Placental epithelial cell (primary cell): ENCODE measurements around the gene PSME3. TPM values are rescaled to one million over a fixed set of nuclear protein-coding genes. Genes with fewer than 3 reads are reported as not detected.

Source experiments
- small RNA-seq: library from RNA; depleted of rRNA; stranded (forward); fragments of <200 nt; gene quantifications from one replicate; pipeline ENCODE3, GENCODE V24; 2012
- total RNA-seq: library from RNA; depleted of rRNA; stranded (reverse); fragments of >200 nt; gene quantifications from 2 replicates; pipeline ENCODE4 v1.2.3, GENCODE V29; 2012

The PSME3 gene, protein sequence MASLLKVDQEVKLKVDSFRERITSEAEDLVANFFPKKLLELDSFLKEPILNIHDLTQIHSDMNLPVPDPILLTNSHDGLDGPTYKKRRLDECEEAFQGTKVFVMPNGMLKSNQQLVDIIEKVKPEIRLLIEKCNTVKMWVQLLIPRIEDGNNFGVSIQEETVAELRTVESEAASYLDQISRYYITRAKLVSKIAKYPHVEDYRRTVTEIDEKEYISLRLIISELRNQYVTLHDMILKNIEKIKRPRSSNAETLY
- 67.5 and 83.7 TPM in 2 replicates for total RNA-seq

DNA sequence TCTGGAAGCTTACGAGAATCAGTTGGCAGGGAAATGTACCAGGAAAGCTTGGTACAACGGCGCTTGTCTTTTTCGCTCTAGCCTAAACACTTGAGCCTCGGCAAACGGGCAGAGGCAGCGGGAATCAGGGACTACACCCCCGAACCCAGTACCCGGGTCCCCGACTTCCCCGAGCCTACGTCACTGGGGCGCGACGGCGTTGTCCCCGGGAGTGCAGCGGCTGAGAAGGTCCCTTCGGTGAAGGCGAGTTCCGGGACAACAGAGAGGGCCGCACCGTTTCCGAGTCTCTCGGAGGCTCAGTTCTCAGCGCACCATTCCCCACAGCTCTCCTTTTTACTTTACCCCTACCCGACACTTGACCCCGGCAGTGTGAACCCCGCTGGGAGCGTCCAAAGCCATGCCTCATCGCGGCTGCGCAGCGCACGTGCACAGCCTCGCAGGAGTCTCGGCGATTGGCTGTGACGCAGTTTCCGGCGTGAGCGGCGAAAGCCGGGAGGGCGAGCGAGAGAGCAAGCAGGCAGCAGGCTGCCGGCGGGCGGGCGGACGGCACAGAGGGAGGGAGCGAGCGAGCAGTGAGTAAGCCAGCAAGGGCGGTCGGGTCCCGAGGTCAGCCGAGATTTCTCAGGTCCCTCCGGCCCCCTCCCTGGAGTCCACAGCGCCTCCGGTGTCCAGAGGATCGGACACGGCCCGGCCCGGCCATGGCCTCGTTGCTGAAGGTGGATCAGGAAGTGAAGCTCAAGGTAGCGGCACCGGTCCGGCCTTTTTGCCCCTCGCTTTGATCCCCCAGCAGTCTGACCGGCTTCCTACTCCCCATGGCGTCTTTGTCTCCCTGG, at the start of gene PSME3:
PSME3 (plus strand) TSS at position 464 of the 833 bp plus-strand sequence; CDS start at position 699, 235 bp downstream.

DNA sequence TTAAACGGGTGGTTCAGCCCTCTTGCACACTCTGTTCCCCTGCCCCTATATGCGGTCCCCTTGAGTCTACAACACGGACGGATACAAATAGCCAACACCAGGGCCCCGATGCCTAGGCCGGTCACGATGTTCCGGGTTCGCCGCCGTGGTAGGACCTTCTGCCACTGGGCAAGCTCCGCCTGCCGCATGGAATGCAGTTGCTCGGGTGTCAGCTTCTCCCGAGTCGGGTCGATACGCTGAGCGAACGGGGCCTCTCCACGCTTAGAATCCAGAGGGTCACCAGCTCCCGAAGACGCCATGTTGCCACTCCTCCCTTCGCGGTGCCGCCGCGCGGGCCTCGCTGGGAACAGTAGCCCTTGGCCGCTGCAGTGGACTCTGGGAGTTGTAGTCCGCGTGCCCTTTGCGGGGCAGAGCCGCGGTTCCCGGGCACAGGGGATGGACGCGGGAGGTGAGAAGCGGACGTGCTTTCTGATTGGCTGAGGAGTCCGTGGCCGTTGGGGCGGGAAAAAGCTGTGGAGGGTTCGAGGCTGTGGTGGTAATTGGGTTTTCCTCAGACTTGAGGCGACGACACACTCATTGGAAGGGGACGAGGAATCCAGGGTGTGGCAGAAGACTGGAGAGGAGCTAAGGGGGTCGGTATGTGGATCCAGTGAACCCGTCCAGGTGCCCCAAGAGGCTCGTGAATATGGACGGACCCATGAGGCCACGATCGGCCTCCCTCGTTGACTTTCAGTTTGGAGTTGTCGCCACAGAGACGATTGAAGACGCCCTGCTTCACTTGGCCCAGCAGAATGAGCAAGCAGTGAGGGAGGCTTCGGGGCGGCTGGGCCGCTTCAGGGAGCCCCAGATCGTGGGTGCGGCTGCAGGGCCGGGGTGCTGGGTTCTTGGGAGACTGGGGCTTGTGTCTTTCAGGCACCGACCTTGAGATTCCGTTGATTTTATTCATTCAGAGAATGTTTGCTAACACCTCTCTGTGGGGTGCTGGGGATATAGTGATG, 34.5 kb upstream of the PSME3 start, which contains the start of the genes CNTD1 and COA3:
CNTD1 (plus strand) TSS at position 479 of the 998 bp plus-strand sequence; CDS start at position 686, 207 bp downstream.
COA3 (minus strand) TSS at position 322 of the 998 bp plus-strand sequence; CDS start at position 299, 23 bp downstream.

DNA sequence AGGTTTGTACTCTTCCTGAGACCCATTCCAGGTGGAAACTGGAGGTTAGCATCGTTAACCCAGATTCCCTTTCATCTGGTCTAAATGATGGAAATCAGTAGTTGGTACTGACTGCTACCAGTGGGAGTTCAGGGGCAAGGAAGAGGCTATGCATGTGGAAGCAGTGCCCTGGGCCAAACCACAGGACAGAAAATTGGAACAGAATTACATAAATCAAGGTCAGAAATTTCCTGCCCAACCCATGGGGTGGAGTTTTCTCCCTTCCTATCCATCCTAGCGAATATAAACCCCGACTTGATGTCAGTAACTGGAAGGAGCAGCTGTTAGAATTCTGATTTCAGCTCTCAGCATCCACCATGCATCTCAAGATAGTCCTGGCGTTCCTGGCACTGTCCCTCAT, 11.1 kb downstream of the PSME3 start, which contains the start of gene AOC2:
AOC2 (plus strand) TSS at position 310 of the 400 bp plus-strand sequence; CDS start at position 357, 47 bp downstream.

DNA sequence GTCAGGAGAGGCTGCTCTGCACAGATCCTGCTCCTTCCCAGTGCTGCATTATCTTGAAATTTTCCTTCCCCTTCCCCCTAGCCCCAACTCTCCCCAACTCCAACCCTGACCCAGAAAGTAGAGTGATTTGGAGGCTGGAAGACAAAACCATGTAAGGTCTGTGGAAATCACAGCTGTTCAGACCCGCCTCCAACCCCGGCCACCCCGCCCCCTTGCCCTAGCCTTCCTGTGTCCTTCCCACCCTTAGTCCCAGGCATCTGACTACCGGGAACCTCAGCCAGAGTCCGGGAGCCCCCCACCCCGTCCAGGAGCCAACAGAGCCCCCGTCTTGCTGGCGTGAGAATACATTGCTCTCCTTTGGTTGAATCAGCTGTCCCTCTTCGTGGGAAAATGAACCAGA, 17.8 kb downstream of the PSME3 start, which contains the start of gene AOC3:
AOC3 (plus strand) TSS at position 246 of the 400 bp plus-strand sequence; CDS start at position 391, 145 bp downstream.

Small RNA genes lying within 50 kb of the gene (small RNA-seq; reads per million reads assigned to genes)
- gene MIR6781: not detected
- not detected for gene RNU6-287P

Other genes starting within 250 kb of the PSME3 start
- gene RETREG3, start 224.0 kb upstream of the PSME3 start, total RNA-seq: 79.7 and 106 TPM in 2 replicates
- gene TUBG1, start 223.7 kb upstream of the PSME3 start, total RNA-seq: 12.6 and 40.2 TPM in 2 replicates
- 13.0 and 15.7 TPM in 2 replicates for gene TUBG2, start 174.1 kb upstream of the PSME3 start, total RNA-seq
- 18.1 and 29.1 TPM in 2 replicates for gene PLEKHH3, start 156.4 kb upstream of the PSME3 start, total RNA-seq
- 0.54 and 0.79 TPM in 2 replicates for gene CCR10, start 151.6 kb upstream of the PSME3 start, total RNA-seq
- 0.87 and 3.1 TPM in 2 replicates for gene CNTNAP1, start 150.9 kb upstream of the PSME3 start, total RNA-seq
- 11.4 and 16.9 TPM in 2 replicates for gene EZH1, start 88.4 kb upstream of the PSME3 start, total RNA-seq
- gene RAMP2, start 72.2 kb upstream of the PSME3 start, total RNA-seq: 0.79 TPM in 1 of 2 replicates, not detected in the other
- gene VPS25, start 59.9 kb upstream of the PSME3 start, total RNA-seq: 58.5 and 77.0 TPM in 2 replicates
- gene WNK4, start 52.8 kb upstream of the PSME3 start, total RNA-seq: 0.33 and 0.39 TPM in 2 replicates
- gene COA3, start 34.7 kb upstream of the PSME3 start, total RNA-seq: 55.4 and 63.7 TPM in 2 replicates
- 0.79 TPM in 1 of 2 replicates, not detected in the other for gene CNTD1, start 34.5 kb upstream of the PSME3 start, total RNA-seq
- gene BECN1, start 9.1 kb upstream of the PSME3 start, total RNA-seq: 71.1 and 81.1 TPM in 2 replicates
- 0.79 and 1.1 TPM in 2 replicates for gene AOC2, start 11.2 kb downstream of the PSME3 start, total RNA-seq
- gene AOC3, start 17.8 kb downstream of the PSME3 start, total RNA-seq: under 0.01 TPM in 2 replicates
- not detected in 2 replicates for gene G6PC1, start 67.4 kb downstream of the PSME3 start, total RNA-seq
- gene AARSD1, start 131.1 kb downstream of the PSME3 start, total RNA-seq: 17.7 and 22.2 TPM in 2 replicates
- under 0.01 and 0.87 TPM in 2 replicates for gene PTGES3L, start 146.7 kb downstream of the PSME3 start, total RNA-seq
- gene RUNDC1, start 147.2 kb downstream of the PSME3 start, total RNA-seq: 9.8 and 10.4 TPM in 2 replicates
- gene RPL27, start 165.0 kb downstream of the PSME3 start, total RNA-seq: 745 and 1,184 TPM in 2 replicates
- 8.2 and 8.5 TPM in 2 replicates for gene IFI35, start 173.4 kb downstream of the PSME3 start, total RNA-seq
- 77.5 and 82.8 TPM in 2 replicates for gene VAT1, start 189.0 kb downstream of the PSME3 start, total RNA-seq
- under 0.01 and 0.33 TPM in 2 replicates for gene RND2, start 191.8 kb downstream of the PSME3 start, total RNA-seq